Measurements from ENCODE around the gene PDE4D. TPM values are rescaled to one million over a fixed set of nuclear protein-coding genes. Genes with fewer than 3 reads are reported as not detected.

Gene PDE4D
- total RNA-seq, 1 donor from 2014 or later: 7.3 TPM

GRCh38 chr5:59275170-59275509, 618.4 kb downstream of the PDE4D start:
- ATAC-seq: no peak

DNA sequence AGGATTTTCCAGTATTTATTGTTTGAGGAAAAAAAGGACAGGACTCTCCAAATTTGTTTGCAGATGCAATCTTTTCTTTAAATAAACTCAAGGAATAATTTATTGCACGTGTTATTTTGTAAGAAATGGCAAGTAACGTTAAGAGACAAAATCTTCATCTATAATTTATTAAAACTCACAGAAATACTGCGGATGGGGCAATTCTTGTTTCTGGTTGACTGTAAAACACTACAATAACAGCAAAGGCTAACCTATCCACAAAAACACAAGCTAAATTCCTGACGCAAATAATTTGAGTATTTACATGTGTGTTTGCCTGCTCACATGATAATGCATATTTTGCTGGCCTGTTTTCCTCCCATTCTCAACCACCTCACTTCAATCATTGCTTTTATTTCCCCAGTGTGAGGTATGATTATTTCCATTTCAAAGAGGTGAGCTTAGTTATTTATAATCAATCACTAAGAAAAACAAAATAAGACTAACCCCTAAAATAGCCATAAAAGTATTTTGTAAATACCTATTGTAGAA, 619.4 kb downstream of the PDE4D start:
- ATAC-seq: no peak

DNA sequence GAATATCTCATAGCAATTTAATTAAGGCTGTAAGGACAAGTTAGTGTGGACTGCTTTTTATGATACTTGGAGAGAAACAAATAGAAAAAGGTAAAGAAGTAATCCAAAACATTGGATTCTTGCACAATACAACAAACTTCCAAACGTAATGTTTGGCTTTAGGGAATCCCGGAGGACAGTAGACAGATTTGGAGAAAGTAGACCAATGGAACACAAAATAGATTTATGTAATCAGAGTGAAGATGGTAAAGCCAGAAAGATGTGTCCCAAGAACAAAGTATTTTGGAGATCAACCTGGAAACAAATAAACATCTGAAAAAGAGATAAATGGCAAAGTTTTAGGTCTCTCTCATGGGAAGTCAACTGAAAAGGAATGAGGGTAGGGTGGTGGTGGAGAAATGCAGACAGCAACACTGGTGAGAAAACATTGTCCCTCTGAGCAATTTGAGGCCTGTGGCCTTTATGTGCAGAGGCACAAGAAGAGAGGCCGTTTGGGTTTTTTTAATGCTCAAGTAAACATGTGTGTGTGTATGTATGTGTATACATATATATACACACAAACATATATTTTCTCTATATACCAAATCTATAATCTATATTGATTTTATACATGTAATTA, 620.6 kb downstream of the PDE4D start:
- no peak for ATAC-seq

DNA sequence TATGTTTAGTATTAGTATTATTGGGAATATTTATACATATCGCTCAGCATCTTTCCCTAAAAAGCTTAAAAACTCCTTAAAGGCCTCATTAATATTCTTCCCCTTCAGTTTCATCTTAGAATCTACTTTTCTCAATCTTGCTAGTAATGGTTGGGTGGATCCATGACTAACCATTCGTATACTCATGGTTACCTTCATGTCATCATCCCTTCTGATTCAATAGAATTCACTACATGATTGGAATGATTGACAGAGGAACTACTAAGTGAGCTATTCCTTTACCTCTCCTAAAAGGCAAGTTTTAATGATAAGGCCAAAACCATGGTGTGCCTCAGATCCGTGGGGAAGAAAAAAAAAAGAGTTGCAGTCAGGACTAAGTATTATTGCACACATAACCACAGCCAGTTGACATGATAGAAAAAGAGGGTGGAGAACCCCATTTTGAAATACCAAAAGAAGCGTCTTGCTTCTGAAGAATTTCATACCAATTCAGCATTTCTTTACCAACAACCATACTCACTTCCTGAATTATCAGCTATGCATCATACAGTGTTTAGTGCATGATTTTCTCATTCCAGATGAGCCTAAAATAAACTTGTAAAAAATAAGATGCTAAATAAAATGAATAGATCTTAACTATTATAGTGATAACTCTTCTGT, 624.6 kb downstream of the PDE4D start:
- no peak for ATAC-seq

GRCh38 chr5:59267033-59267432, 626.5 kb downstream of the PDE4D start:
- no peak for ATAC-seq

DNA sequence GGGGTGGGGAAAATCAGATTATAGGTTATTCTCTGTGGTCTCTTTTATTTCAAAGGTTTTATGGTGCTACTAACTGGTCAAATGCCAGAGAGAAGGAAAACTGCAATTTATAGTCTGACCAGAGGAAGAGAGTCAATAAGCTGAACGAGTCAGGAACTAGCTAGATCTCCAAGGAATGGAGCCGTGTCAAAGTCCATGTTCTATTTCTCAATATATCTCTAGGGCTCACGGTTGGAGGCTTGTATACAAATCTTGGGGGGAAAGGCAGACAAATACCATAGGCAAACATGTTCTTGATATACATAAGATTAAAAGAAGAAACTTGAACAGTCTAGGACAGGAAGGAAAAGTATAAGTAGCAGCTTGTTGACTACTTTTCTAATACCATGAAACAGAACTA, 627.1 kb downstream of the PDE4D start:
- no peak for ATAC-seq

- ATAC-seq: no peak
Observed at GRCh38 chr5:59264639-59265245, 628.8 kb downstream of the PDE4D start.

- no peak for ATAC-seq
Observed at GRCh38 chr5:59264013-59264412, 629.5 kb downstream of the PDE4D start.

- no peak for ATAC-seq
Observed at GRCh38 chr5:59261969-59262368, 631.6 kb downstream of the PDE4D start.

DNA sequence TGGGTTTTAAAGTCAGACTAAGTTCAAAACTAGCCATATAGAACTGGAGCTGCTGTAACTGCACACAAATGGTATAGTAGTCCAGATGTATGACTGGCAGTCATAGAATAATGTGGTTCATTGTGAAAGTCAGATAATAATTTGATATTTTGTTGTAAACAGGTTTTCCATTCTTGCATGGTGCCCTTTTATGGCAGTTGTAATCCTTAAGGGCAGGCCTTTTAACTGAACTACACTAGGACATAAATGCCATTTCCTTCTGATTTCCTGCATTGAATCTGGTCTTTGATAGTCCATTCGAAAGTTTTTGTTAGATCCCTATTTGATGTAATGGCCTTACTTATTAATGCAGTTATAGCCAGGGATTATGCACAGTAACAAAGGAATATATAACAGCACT, 632.6 kb downstream of the PDE4D start:
- ATAC-seq: no peak

DNA sequence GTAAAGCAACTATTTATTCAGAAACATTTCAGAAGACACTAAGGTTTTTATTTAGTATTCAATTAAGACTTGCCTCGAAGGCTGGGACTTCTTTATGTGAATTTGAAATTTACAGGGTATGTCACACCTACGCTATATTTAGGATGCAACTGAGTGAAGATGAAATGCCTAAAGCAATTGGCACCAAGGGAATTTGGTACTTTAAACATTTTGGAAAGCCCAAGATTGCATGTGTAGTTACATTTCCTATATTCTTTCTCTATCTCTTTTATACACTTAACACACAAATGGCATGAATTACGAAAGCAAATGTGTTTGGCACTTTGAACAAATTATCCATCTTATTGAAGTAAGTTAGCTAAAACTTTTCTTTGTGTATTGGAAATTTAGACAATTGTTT, 633.3 kb downstream of the PDE4D start:
- ATAC-seq: no peak

- ATAC-seq: no peak
Observed at GRCh38 chr5:59259237-59259636, 634.3 kb downstream of the PDE4D start.

- no peak for ATAC-seq
Observed at GRCh38 chr5:59257488-59258400, 635.8 kb downstream of the PDE4D start.

DNA sequence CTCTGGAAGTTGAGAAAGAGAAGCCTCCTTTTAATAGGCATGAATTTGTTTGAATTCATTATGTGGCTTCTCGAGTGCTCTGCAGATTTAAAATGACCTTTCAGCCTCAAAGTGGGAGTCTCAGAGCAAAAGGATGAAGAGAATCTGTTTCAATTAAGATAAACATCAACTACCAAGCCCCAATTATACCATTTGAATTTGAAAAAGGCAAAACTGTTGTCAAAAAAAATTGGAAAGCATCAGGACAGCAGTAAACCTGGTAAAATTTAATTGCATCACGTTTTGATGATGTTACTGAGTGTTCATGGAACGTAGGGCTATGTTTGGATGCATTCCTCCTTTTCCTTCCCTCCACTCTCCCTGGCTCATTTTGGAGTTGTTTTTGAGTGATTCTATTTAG, 637.2 kb downstream of the PDE4D start:
- ATAC-seq: no peak

- no peak for ATAC-seq
Observed at GRCh38 chr5:59254055-59254687, 639.4 kb downstream of the PDE4D start.

DNA sequence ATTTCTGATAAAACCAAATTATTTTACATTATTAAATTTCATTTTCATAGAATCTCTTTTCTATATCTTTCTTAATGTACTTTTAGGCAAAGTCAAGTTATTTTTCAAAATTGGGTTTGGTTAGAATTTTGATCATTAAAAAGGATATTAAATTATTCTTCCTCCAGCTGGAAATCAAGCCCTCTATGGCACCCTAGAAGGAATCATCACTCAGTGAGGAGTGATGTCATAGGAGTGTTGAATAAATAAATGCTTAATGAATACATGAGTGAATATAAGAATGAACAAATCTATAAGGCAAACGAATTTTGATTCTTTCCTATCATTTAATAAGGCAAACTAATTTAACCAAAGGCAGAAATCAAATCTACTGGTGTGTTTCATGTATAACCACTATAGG, 639.9 kb downstream of the PDE4D start:
- no peak for ATAC-seq

DNA sequence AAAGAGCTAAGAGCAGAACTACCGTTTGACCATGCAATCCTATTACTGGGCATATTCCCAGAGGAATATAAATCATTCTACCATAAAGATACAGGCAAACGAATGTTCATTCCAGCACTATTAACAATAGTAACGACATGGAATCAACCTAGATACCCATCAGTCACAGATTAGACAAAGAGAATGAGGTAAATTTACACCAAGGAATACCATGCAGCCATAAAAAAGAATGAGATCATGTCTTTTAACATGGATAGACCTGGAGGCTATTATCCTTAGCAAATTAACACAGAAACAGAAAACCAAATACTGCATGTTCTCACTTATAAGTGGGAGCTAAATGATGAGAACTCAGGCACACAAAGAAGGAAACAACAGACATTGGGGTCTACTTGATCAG, 641.9 kb downstream of the PDE4D start:
- ATAC-seq: no peak

GRCh38 chr5:59249726-59250125, 643.8 kb downstream of the PDE4D start:
- no peak for ATAC-seq

- ATAC-seq: no peak
Observed at GRCh38 chr5:59249160-59249559, 644.4 kb downstream of the PDE4D start.

GRCh38 chr5:59246882-59247281, 646.6 kb downstream of the PDE4D start:
- ATAC-seq: no peak

DNA sequence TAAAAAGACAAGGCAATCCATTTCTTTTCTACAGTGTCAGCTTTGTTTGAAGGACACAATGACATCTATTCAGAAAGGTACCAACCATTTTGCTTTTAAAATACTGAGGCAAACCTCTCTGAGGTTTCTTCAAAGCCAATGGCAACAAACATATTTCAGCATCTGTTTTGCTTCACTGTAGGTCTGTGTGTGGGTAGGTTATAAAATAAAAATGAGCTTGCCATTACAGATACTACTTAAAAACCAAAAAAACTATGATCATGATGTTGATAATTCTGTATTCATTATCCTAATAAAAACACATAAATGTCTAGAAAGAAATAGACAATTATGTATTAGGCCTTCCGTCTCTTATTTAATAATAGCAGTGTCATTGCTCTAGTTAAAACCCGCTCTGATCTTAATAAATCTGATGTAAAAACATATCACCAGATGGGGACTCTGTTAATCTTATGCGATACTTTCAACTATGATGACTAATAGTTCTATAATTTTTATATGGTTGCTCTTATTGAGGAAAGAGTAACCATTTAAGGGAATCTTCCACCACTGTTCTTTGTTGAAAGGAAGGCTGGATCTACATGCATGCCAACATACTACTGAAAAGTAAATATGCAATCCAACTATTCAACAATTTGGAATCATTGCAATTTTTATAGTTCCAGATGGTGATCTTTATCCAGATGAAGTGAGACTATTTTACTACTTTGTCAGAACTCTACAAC, 647.2 kb downstream of the PDE4D start:
- no peak for ATAC-seq

GRCh38 chr5:59245198-59245597, 648.3 kb downstream of the PDE4D start:
- no peak for ATAC-seq
